CD4-positive, alpha-beta T cell (primary cell): Measurements from ENCODE around the gene GRK3. TPM values are rescaled to one million over a fixed set of nuclear protein-coding genes. Genes with fewer than 3 reads are reported as not detected.

Experiments used
- ATAC-seq: fragments of 200-7000 bp; cut with Tn5 transposase; one replicate; pipeline ENCODE4 v1.10.0; 2022; ENCODE audit warnings: mild to moderate bottlenecking; ENCODE audit not compliant: poor library complexity
- CTCF ChIA-PET: fragments of 350-600 bp; sonication (Branson Sonifier 250); formaldehyde crosslinking; loops from one replicate; lab custom pipeline; 2021; ENCODE audit warnings: antibody characterized with exemption, inconsistent platforms; lab: Charles Lee
- POLR2A ChIA-PET: fragments of 350-600 bp; sonication (Branson Sonifier 250); formaldehyde crosslinking; loops from one replicate; lab custom pipeline; 2021; ENCODE audit warnings: antibody characterized with exemption, inconsistent platforms; lab: Charles Lee
- DNase-seq, 14 experiments: peaks; one replicate each; pipeline ENCODE4 v3.0.0-alpha.2; 2013 to 2020; ENCODE audit warnings: mixed read lengths in 2 of 14
- H3K27ac ChIP-seq, 2 donors: one replicate each; pipeline versions ENCODE4 v1.5.1 to v1.7.0; 2013; ENCODE audit warnings: low read length in 2 of 2, low read depth in 1 of 2, mild to moderate bottlenecking in 1 of 2
- H3K27me3 ChIP-seq, 2 experiments: 1 replicate in 1 of 2; 2 replicates in 1 of 2; pipeline versions ENCODE4 v1.6.1 to v1.7.0; 2013; ENCODE audit warnings: low read length in 2 of 2, control low read depth in 1 of 2, mild to moderate bottlenecking in 1 of 2, moderate library complexity in 1 of 2; ENCODE audit not compliant: insufficient read depth in 2 of 2, control insufficient read depth in 1 of 2
- H3K36me3 ChIP-seq: one replicate; pipeline ENCODE4 v1.6.1; 2013; ENCODE audit warnings: low read length, control low read depth; ENCODE audit not compliant: insufficient read depth
- H3K4me1 ChIP-seq: one replicate; pipeline ENCODE4 v1.6.1; 2013; ENCODE audit warnings: low read length, control low read depth; ENCODE audit not compliant: insufficient read depth
- H3K4me3 ChIP-seq: one replicate; pipeline ENCODE4 v1.5.1; 2013; ENCODE audit warnings: mild to moderate bottlenecking, low read length, moderate library complexity
- H3K9me3 ChIP-seq, 2 experiments: 1 replicate in 1 of 2; 2 replicates in 1 of 2; pipeline versions ENCODE4 v1.6.1 to v1.7.0; 2013; ENCODE audit warnings: low read length in 2 of 2, mild to moderate bottlenecking in 2 of 2, control low read depth in 1 of 2, moderate library complexity in 1 of 2; ENCODE audit not compliant: control insufficient read depth in 1 of 2, insufficient read depth in 1 of 2
- H3K27ac Mint-ChIP-seq: one replicate; pipeline ENCODE4 v1.8.0; 2020; ENCODE audit warnings: mixed read lengths
- H3K27me3 Mint-ChIP-seq: one replicate; pipeline ENCODE4 v1.8.0; 2021; ENCODE audit warnings: mixed read lengths
- H3K36me3 Mint-ChIP-seq: one replicate; pipeline ENCODE4 v1.8.0; 2021; ENCODE audit warnings: low read depth, mixed read lengths
- H3K4me1 Mint-ChIP-seq: one replicate; pipeline ENCODE4 v1.8.0; 2021; ENCODE audit warnings: low read depth, mixed read lengths
- H3K4me3 Mint-ChIP-seq: one replicate; pipeline ENCODE4 v1.8.0; 2020; ENCODE audit warnings: mild to moderate bottlenecking, mixed read lengths
- H3K9me3 Mint-ChIP-seq: one replicate; pipeline ENCODE4 v1.8.0; 2020; ENCODE audit warnings: mixed read lengths
- intact Hi-C, 2 experiments: fragments of 100-400 bp; cut with DNase I in 1 of 2; cut with micrococcal nuclease in 1 of 2; formaldehyde crosslinking; loops; one replicate each; pipeline versions ENCODE4 v1.15.1 to v1.9.0; 2023 to 2025; cut with DNase I, micrococcal nuclease
- total RNA-seq, 174 experiments: library from RNA in 2 of 174; stranded (reverse) in 2 of 174; gene quantifications; one replicate each; pipeline ENCODE4 v1.2.3 and lab custom pipeline; 2021 to 2026
- TF ChIP-seq, protein P1 (sequence below): fragments of 200-600 bp; IDR thresholded peaks from one replicate; pipeline ENCODE4 v1.8.0; 2022; ENCODE audit warnings: antibody characterized with exemption, mild to moderate bottlenecking

Gene GRK3
- total RNA-seq, 2 experiments from 2014 or later: 1.7 to 2.0 TPM

DNA sequence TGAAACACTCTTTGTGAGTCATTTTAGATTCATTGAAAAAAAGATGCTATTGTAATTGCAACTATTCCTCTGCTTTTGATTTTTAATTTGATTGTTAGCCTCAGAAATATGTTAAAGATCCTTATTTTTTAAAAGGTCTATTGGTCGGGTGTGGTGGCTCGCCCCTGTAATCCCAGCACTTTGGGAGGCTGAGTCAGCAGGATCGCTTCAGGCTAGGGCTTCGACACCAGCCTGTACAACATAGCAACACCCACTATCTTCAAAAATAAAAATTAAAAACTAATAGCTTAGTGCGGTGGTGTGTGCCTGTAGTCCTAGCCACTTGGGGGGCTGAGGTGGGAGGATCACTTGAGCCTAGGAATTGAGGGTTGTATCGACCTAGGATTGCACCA lies 105.6 kb downstream of the GRK3 start:
- ChIA-PET POLR2A (no interaction called here), CTCF (no interaction called here)
- Histone ChIP-seq H3K27me3 (no peaks in the 10 kb centered on the region), H3K36me3 (no peaks in the 10 kb centered on the region), H3K4me3 (no peak overlapping the region), H3K9me3 (no peaks in the 10 kb centered on the region), H3K4me1 (no peaks in the 10 kb centered on the region), H3K27ac (no peak overlapping the region)
- Mint-ChIP-seq H3K4me3 (no peak overlapping the region), H3K9me3 (no peaks in the 10 kb centered on the region), H3K27ac (no peak overlapping the region), H3K4me1 (no peaks in the 10 kb centered on the region), H3K36me3 (no peaks in the 10 kb centered on the region), H3K27me3 (no peaks in the 10 kb centered on the region)
- TF ChIP-seq, protein P1, sequence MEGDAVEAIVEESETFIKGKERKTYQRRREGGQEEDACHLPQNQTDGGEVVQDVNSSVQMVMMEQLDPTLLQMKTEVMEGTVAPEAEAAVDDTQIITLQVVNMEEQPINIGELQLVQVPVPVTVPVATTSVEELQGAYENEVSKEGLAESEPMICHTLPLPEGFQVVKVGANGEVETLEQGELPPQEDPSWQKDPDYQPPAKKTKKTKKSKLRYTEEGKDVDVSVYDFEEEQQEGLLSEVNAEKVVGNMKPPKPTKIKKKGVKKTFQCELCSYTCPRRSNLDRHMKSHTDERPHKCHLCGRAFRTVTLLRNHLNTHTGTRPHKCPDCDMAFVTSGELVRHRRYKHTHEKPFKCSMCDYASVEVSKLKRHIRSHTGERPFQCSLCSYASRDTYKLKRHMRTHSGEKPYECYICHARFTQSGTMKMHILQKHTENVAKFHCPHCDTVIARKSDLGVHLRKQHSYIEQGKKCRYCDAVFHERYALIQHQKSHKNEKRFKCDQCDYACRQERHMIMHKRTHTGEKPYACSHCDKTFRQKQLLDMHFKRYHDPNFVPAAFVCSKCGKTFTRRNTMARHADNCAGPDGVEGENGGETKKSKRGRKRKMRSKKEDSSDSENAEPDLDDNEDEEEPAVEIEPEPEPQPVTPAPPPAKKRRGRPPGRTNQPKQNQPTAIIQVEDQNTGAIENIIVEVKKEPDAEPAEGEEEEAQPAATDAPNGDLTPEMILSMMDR: no peak
- DNase-seq: no peak
- intact Hi-C loops: no loop called here
- ATAC-seq: no peak

DNA sequence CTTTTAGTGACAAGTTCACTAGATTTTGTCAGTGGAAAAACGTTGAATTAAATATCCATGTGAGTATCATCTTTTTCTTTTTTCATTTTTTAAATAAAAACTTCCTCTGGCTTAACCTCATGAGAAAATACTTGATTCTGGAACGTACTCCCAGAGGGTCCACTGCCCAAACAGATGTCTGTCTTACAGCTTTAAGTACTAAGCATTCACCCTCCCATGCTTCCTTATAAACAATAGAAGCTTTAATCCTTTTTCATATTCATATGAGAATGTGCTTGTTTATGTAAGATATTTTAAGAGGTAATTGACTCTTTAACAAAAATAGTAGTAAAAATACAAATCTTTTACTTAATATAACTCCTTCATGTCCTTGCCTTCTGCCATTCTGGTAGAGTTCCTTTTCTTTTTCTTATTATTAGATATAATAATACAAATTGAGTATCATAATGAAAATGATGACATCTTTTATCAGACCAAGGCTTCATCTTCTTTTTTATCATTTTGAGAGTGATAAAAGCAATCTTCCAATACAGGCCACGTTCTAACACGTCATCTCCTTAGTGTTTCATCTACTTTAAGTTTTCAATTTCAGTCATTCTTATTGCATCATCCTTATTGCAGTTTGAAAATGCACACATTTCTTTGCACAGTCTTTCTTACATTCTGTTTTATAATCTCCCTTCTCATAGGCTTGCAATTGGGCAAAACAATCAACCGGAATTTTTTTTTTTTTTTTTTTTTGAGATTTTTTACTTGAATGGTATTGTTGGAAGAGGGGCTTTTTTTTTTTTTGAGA lies 108.0 kb downstream of the GRK3 start:
- no peak overlapping the region for H3K27ac Mint-ChIP-seq
- H3K36me3 ChIP-seq: no peaks in the 10 kb centered on the region
- intact Hi-C loops: no loop called here

DNA sequence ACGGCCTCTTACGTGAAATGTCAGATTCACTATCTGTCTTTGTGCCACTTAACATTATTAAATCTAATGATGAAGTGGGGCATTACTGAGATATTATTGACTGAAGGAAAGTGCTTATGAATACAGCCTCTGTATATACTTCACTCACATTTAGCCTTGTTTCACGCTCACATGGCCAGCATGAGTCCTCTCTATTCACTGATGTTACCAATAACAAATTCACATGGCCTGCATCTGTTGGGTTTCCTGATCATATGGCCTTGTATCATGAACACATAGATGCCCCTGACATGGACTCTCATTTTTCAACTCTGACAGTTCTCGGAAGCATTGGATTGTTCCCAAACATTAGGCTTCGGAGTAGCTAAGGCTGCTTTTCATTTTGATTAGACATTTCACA lies 109.2 kb downstream of the GRK3 start:
- Histone ChIP-seq H3K36me3 (no peaks in the 10 kb centered on the region), H3K9me3 (no peaks in the 10 kb centered on the region), H3K4me3 (no peak overlapping the region), H3K4me1 (no peaks in the 10 kb centered on the region), H3K27me3 (no peaks in the 10 kb centered on the region), H3K27ac (no peak overlapping the region)
- CTCF ChIA-PET: no interaction called here
- no peak overlapping the region for H3K4me3 Mint-ChIP-seq
- intact Hi-C loops: no loop called here
- H3K36me3 Mint-ChIP-seq: no peaks in the 10 kb centered on the region
- POLR2A ChIA-PET: no interaction called here
- no peaks in the 10 kb centered on the region for H3K9me3 Mint-ChIP-seq
- TF ChIP-seq, protein P1: no peak
- no peaks in the 10 kb centered on the region for H3K4me1 Mint-ChIP-seq
- H3K27ac Mint-ChIP-seq: no peak overlapping the region
- DNase-seq (no peak), ATAC-seq (no peak)
- no peaks in the 10 kb centered on the region for H3K27me3 Mint-ChIP-seq

More for the DNA sequence above, 108.0 kb downstream of the GRK3 start:
- no peaks in the 10 kb centered on the region for H3K27me3 ChIP-seq
- Mint-ChIP-seq H3K9me3 (no peaks in the 10 kb centered on the region), H3K4me3 (no peak overlapping the region), H3K27me3 (no peaks in the 10 kb centered on the region), H3K4me1 (no peaks in the 10 kb centered on the region), H3K36me3 (no peaks in the 10 kb centered on the region)
- TF ChIP-seq, protein P1: no peak
- ChIA-PET POLR2A (no interaction called here), CTCF (no interaction called here)
- no peak for ATAC-seq
- H3K9me3 ChIP-seq: no peaks in the 10 kb centered on the region
- DNase-seq: no peak
- no peak overlapping the region for H3K27ac ChIP-seq
- H3K4me3 ChIP-seq: no peak overlapping the region
- H3K4me1 ChIP-seq: no peaks in the 10 kb centered on the region
